ENCODE results near the gene PKNOX2.

The PKNOX2 gene

DNA sequence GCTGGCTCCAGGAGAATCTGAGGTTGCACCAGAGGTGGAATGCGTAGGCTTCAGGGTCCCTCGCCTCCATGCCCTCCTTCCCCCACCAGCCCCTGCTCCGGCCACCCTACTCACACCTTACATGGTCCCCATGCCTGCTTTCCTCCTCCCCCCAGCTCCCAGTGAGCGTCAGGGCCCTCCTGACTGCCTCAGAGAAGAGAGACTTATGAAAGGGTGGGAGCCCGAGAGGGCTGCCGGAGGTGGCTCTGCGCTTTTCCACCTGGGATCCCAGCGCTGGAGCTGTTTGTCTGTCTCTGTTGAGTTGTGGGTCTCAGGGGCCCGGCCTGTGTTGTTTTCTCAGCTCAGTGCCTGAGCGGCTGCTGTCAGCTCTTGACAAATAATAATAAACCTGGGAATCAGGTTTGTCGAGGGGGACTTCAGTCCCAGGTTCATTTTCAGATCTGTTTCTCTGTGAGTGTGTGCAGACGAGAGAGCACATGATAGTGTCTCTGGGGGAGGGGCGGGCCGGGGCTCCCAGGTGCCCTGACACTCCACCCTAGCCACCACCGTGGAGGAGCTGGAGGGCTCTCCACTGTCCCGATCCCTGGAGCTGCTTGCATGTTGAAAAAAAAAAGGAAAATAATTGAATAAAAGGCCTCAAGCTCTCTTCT lies 177.9 kb downstream of the PKNOX2 start:
- TF ChIP-seq, protein P1, sequence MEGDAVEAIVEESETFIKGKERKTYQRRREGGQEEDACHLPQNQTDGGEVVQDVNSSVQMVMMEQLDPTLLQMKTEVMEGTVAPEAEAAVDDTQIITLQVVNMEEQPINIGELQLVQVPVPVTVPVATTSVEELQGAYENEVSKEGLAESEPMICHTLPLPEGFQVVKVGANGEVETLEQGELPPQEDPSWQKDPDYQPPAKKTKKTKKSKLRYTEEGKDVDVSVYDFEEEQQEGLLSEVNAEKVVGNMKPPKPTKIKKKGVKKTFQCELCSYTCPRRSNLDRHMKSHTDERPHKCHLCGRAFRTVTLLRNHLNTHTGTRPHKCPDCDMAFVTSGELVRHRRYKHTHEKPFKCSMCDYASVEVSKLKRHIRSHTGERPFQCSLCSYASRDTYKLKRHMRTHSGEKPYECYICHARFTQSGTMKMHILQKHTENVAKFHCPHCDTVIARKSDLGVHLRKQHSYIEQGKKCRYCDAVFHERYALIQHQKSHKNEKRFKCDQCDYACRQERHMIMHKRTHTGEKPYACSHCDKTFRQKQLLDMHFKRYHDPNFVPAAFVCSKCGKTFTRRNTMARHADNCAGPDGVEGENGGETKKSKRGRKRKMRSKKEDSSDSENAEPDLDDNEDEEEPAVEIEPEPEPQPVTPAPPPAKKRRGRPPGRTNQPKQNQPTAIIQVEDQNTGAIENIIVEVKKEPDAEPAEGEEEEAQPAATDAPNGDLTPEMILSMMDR (IDR thresholded peaks at IDR 0.05; ENCODE audit: low read depth, low read length): no peak
- no peak for DNase-seq (ENCODE audit: low read depth in 2 of 2)
- H3K4me3 ChIP-seq (replicated peaks in 1 of 2; ENCODE audit: low read depth in 2 of 2, low read length in 2 of 2): no peak overlapping the region

DNA sequence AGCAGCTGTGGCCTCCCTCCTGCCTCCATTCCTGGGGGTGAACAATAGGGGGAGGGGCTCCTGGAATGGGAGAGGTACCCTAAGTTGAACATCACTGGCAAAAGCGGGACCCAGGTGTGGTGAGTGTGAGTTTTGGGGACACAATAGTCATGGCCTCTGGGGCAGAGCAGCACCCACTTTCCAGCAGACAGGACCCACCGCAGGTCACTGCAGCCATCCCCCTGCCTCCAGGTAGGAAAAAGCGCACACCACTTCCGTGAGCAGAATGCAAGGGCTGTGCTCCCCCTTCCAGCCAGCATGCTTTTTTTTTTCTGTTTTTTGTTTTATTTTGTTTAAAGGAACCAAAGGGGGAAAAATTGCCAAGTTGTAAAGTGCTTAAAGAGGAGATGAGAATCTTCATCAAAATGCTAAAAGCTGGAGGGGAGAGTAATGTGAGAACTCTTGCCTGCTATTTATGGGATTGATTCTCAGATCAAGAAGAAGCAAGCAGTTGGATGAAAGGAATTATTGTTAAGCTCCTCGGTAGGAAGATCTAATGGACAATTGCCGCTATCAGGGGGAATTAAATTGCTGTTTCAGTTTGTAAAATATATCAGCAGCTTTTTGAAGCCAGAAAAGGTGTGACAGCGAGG lies 178.7 kb downstream of the PKNOX2 start:
- DNase-seq (ENCODE audit: low read depth in 2 of 2): no peak
- no peak overlapping the region for H3K4me3 ChIP-seq (replicated peaks in 1 of 2; ENCODE audit: low read depth in 2 of 2, low read length in 2 of 2)
- TF ChIP-seq, protein P1 (IDR thresholded peaks at IDR 0.05; ENCODE audit: low read depth, low read length): no peak

DNA sequence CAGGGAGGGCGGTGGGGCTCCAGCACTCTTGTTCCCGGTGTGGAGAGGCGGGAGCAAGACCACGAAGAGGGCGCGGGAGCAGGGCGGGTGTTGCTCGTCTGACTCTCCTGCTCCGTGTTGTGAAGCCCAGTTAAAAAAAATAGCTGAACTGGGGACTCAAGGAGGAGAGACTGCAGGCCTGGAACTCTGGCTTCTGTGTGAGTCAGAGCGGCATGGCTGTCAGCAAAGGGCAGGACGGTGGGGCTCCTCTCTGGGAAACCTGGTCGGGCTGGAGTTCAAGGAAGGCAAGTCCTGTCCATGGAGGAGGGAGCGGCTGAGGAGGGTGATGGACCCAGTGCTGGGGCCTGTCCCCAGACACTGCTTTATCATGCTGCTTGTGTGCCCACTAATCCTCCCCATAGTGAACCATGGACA lies 179.2 kb downstream of the PKNOX2 start:
- H3K4me3 ChIP-seq (replicated peaks in 1 of 2; ENCODE audit: low read depth in 2 of 2, low read length in 2 of 2): no peak overlapping the region
- DNase-seq (ENCODE audit: low read depth in 2 of 2): peak; percentile 38 to 49
- TF ChIP-seq, protein P1 (IDR thresholded peaks at IDR 0.05; ENCODE audit: low read depth, low read length): no peak

DNA sequence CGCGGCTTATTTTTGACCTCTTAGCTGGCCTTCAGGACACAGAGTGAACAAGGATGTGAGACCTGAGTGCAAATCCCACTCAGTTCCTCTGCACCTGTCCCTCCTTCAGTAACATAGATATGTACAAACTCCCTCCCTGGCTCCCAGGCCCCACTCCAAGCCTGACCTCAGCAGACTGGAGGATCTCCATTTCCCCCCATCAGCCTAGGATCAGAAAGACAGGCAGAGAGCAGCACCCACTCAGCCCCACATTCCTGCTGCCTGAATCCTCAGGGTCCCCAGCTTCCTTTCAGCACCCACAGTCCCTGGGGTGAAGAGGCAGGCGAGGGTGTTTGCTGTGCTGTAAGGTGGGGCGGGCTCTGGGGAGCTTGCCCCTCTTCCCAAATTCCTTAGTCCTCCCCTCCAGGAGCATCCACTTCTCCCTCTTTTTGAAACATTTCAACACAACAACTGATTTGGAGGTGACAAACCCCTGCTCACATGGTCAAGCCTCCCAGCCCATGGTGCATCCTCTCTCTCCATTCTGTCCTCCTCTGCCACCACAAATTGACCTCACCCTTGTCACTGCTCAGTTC lies 180.4 kb downstream of the PKNOX2 start:
- TF ChIP-seq, protein P1 (IDR thresholded peaks at IDR 0.05; ENCODE audit: low read depth, low read length): no peak
- no peak for DNase-seq (ENCODE audit: low read depth in 2 of 2)
- no peak overlapping the region for H3K4me3 ChIP-seq (replicated peaks in 1 of 2; ENCODE audit: low read depth in 2 of 2, low read length in 2 of 2)

DNA sequence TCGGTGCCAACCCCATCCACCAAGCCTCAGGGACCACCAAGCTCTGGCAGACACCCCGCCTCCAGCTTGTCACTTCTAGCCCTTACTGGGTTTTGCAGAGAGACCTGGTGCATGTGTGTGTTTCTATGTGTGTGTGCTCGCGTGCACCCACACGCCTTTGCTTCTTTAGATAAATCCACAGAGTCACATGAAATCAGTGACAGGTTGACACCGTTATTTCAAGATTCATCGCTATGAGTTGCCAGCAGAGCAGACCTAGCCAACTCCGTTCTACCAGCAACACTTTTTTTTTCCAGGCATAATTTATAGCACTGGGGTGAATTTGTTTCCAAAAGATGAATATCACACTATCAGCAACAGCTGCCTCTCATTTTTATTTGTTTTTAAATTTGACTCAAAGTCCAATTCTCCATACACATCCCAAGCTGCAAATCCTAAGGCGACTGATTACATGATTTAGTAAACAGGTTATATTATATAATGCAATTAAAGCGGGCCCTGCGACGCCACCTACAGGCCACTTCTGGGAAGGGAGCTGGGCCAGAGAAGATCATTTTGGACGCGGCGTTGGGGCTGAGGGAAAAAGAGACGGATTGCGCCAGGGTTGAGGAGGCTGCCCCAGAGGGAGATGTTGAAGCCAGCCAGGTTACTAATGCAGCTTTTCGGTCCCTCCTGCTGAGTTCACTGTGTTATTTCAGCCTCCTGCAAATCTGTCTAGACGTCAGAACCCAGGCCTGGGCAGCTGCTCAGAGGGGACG lies 181.0 kb downstream of the PKNOX2 start:
- TF ChIP-seq, protein P1 (IDR thresholded peaks at IDR 0.05; ENCODE audit: low read depth, low read length): peak; percentile 93
- peak; percentile 91 to 92 for DNase-seq (ENCODE audit: low read depth in 2 of 2)

DNA sequence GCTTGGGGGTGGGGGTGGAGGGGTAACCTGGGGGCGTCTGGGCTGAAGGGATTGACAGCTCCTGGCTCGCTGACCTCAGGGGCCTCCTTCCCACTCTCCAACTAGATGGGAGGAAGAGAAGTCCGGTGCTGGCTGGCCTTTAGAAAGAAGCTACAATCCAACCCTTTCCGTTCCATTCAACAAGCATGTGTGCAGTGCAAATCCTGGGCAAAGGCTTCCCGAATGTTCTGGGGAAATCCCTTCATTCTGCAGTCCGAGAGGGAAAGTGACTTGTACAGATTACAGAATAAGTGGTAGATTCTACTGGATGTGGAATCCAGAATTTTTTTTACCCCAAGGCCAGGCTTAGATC lies 181.6 kb downstream of the PKNOX2 start:
- TF ChIP-seq, protein P1 (IDR thresholded peaks at IDR 0.05; ENCODE audit: low read depth, low read length): no peak
- H3K4me3 ChIP-seq (replicated peaks in 1 of 2; ENCODE audit: low read depth in 2 of 2, low read length in 2 of 2): no peak overlapping the region
- peak in 1 of 2 donors; percentile 49 for DNase-seq (ENCODE audit: low read depth in 2 of 2)

More for the DNA sequence above, 181.0 kb downstream of the PKNOX2 start:
- H3K4me3 ChIP-seq (replicated peaks in 1 of 2; ENCODE audit: low read depth in 2 of 2, low read length in 2 of 2): no peak overlapping the region

Measured in cardiac fibroblast (primary cell).